ENCODE measurements around the gene KRAS.

DNA sequence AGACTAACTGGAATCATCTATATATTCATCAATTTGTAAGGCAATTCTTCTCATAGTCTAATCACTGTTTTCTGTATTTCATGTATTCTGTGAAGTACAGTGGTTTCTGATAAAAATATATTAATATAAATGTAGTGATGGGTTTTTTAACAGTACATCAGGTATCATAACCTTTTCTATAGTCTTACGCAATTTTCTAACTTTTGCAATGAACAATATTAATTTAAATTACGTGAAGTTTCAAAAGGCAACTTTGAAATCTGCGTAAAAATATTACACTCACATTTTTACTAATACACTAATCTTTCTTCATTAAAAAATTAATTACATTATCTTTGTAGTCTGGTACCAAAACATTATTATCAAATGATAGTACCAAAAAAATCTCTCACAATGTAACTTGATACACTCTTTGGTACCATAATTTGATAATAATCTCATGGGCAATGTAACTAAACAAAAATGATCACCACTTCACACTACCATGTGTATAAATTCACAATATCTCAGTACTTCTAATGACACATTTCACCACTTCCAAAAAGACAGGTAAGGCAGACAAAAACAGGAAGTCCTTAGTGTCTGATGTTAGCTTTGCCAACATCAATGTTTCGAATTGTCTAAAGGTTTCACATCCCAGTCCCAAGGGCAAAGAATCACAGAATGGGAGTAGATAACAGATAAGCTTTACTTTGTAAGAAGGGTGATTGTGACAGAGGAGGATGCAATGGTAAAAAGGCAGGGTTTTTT lies 64.5 kb downstream of the KRAS start:
- TF ChIP-seq ZHX1 (CRISPR knock-in tag; IDR thresholded peaks at IDR 0.05; ENCODE audit: low read depth) (no peak), POLR2A (IDR thresholded peaks at IDR 0.05; ENCODE audit: insufficient read depth in 1 of 2, low read depth in 2 of 2, low read length in 2 of 2) (no peak), SIN3A (IDR thresholded peaks at IDR 0.05; ENCODE audit: borderline replicate concordance, low read depth, low read length) (no peak), SMAD9 (CRISPR knock-in tag; IDR thresholded peaks at IDR 0.05) (no peak), RELA (CRISPR knock-in tag; IDR thresholded peaks at IDR 0.05) (no peak), CHD2 (IDR thresholded peaks at IDR 0.05; ENCODE audit: low read depth, low read length) (no peak)
